GM15510 (cell line): ENCODE measurements around the gene C16orf96.

Experiments
- POLR2A ChIP-seq: IDR thresholded peaks from 3 replicates; pipeline ENCODE4 v1.6.1; 2011; ENCODE audit warnings: borderline replicate concordance; ENCODE audit not compliant: insufficient read length; ENCODE audit errors: extremely low read depth

Gene C16orf96

GRCh38 chr16:4572715-4573114 is 16.6 kb downstream of the C16orf96 start:
- no peak for TF ChIP-seq POLR2A

DNA sequence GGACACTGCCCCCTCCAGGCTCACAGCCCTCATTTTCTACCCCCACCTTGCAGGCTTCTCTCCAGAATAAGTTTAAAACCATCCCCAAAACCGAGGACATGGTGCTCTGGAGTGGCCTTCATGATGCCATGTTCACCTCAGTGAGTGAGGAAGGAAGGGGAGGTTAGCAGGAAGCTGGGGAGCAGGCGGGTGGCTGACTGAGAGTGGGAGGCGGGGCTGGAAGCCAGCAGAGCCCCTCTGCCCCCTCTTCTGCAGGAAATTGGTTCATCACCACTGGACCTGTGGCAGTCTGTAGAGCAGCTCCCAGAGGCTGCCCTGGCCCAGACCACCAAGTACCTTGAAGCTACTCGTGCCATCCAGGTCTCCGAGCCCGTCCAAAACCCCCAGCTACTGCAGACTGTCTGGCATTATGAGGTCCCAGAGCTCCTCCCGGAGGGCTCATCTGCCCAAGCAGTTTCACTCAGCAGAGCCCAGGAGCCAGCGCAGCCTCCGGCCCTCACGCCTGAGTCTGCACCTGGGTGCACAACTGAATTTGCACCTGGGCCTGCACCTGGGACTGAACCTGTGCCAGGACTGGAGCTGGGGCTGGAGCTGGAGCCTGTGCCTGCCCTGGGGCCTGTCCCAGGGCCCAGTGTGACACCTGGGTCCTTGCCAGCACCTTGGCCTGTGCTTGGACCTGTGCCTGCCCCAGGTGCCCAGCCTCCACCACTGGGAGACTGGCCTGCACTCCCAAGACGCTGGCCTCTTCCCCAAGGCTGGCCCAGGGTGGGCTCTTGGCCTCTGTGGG is 19.0 kb downstream of the C16orf96 start:
- no peak for TF ChIP-seq POLR2A

- no peak for TF ChIP-seq POLR2A
Observed at GRCh38 chr16:4576008-4576407, 19.9 kb downstream of the C16orf96 start.

- TF ChIP-seq POLR2A: no peak
Observed at GRCh38 chr16:4578961-4579530, 22.9 kb downstream of the C16orf96 start.

GRCh38 chr16:4580250-4580649 is 24.1 kb downstream of the C16orf96 start:
- no peak for TF ChIP-seq POLR2A

DNA sequence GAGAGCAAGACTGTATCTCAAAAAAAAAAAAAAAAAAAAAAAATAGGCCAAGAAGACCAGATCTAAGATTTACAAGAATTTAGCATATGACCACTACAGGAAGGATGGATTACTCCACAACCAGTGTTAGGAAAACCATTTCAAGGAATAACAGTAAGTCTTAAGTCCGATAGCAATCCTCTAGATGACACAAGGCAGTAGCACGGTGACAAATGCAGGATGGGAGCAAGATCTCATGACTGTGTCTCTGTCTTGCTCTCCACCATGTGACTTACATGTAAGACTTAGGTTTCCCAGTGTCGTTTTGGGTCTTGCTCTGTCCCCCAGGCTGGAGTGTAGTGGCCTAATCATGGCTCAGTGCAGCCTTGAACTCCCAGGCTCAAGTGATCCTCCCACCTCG is 27.8 kb downstream of the C16orf96 start:
- no peak for TF ChIP-seq POLR2A

GRCh38 chr16:4586291-4586690 is 30.2 kb downstream of the C16orf96 start:
- no peak for TF ChIP-seq POLR2A

GRCh38 chr16:4588386-4588785 is 32.2 kb downstream of the C16orf96 start:
- TF ChIP-seq POLR2A: no peak

DNA sequence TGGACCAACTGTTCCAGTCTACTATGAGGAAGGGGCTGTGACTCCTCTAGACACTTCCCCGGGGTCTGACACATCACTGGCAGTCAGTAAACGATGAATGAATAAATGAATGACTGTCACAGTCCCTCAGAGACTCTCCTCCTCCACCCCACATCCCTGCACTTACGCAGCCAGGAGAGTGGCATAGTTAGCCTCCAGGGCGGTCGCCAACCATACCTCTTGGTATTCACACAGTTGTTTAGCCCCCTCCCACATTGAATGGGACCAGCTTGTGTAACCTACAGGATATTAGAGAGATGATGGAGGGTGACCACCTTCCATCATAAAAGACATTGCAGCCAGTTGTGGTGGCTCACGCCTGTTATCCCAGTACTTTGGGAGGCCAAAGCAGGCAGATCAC is 32.8 kb downstream of the C16orf96 start:
- TF ChIP-seq POLR2A: no peak

DNA sequence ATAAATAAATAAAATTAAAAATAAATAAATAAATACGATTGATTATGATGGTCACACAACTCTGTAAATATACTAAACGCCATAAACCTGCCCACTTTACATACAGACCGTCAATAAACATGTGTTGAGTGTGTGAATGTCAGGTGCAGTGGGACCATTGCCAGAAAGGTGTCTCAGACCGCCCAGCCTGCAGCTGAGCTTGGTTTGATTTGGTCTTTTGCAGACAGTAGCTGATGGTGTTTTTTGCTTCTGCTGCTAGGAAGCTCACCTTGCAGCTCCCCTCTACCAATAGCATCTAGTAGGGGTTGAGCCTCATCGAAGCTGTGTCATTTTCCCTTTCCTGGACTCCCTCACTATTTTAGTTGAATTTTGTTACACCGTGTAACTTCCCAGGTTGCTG is 35.1 kb downstream of the C16orf96 start:
- TF ChIP-seq POLR2A: no peak

- no peak for TF ChIP-seq POLR2A
Observed at GRCh38 chr16:4591706-4592470, 35.7 kb downstream of the C16orf96 start.

- no peak for TF ChIP-seq POLR2A
Observed at GRCh38 chr16:4593086-4593485, 36.9 kb downstream of the C16orf96 start.

GRCh38 chr16:4594433-4595410 is 38.6 kb downstream of the C16orf96 start:
- TF ChIP-seq POLR2A: no peak

- no peak for TF ChIP-seq POLR2A
Observed at GRCh38 chr16:4597174-4597573, 41.0 kb downstream of the C16orf96 start.
